HG03460 (cell line): Measurements from ENCODE around the gene BMP7.

Experiments used
- ATAC-seq: cut with Tn5 transposase; IDR thresholded peaks from one replicate; pipeline ENCODE4 v1.9.1; 2021; ENCODE audit not compliant: unreplicated experiment

Gene BMP7

DNA sequence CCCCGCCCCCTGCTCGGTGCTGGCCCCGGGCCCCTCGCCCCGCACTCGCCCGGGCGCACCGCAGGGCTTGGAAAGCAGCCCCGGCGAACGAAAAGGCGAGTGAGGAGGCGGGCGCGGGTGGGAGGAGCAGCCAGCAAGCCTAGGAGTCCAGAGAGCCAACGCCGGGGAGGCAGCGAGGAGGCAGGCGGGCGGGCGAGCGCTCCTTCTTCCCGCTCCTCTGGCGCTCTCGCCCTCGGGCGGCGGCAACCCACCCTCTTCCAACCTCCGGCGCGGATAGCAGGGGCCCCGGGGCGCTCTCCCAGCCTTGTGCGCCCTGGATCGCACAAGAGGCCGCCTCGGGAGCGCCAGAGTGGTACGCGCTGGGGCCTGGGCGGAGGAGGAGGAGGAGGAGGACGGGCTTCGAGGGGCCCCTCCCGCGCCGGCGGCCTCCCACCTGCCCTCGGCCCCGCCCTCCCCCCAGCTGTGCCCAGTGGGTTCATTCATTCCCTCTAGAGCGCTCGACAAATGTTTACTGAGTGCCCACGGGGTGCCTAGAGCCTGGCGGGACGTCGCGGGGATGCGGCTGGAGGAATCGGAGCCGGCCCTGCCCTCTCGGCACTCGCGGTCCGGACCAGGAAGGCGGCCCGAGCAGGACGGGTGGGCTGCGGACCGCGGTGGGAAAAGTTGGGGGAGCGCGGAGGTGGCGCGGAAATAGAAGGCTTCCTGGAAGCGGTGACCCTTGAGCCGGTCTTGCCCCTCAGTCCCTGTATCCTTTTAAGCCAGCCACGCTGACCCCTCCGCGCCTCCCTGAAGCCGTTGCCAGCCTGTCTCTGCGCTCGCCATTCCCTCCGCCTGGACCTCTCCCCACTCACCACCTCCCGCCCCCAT lies at the start of gene BMP7:
Gene BMP7, minus strand, starts transcription at position 351 of the 867 bp plus-strand sequence. CDS start 519 bp downstream, outside the sequence.
- ATAC-seq, result no peak

DNA sequence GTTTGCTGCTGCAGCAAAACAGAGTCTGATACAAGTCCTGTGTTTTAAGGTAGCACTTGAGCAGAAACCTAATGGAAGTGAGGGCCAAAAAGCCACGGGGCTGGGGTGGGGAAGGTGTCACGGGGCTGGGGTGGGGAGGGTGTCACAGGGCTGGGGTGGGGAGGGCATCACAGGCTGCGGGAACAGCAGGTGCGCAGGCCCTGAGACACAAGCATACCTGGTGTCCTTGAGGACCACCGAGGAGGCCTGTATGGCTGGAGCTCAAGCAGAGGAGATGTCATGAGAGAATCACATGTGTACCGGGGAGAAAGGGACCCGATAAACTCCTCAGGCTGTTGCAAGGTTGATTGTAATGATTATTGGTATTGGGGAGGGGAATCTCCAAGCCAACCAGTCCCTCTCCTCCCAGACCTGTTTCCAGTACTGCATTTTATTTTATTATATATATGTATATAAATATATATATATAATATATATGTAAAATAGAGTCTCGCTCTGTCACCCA lies 49.6 kb upstream of the BMP7 start:
- no peak for ATAC-seq

DNA sequence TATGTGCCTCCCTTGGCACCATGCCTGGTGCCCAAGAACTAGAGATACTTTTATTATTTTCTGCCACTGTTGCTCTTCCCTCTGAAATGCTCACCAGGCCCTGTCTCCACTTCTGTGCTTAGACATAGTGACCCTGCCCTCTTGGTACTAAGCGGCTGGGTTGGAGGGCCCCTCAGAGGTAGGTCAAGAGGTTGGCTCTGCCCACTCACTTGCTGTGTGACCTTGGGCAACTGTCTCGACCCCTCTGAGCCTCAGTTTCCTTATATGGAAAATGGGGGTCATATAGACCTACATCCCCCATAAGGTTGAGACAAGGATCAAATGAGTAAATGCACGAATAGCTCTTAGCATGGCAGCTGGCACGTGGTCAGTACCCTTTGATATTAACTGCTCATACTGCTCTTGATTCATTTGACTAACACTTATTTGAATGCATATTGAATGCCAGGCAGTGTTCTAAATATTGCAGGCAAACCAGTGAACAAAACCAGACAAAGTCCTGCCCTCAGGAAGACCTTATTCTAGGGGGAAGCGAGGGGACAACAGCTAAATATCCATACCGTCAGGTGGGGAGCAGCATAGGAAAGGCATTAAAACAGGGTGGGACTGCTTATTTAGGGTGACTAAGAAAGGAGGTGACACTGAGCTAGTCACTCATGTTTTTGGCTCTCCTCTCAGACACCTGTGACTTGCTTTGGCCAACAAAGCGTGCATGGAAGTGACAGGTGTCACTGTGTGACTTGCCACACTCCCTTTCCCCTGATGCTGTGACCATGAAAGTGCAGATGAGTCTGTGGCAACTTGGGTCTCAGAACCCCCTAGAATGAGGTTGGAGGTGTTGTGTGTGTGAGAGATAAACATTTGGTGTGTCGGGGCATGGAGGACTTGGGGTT lies 48.9 kb upstream of the BMP7 start:
- no peak for ATAC-seq

DNA sequence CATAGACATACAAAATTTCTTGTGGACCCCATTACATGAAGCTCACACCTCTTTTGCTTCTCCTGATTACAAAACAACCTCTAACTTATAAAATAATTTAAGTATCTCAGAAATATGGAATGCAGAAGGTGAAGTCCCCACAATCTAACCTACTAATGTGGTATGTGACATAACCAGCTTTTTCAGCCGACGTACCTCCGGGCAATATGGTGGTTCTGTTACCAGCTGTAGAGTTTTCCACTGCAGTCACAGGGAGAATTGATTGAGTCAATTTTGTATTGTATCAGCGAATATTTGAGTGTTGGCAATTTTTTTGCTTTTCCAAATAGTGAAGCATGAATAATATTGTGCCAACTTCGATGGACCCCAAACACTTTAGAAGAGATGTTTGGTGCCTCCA lies 47.5 kb upstream of the BMP7 start:
- ATAC-seq, result no peak

DNA sequence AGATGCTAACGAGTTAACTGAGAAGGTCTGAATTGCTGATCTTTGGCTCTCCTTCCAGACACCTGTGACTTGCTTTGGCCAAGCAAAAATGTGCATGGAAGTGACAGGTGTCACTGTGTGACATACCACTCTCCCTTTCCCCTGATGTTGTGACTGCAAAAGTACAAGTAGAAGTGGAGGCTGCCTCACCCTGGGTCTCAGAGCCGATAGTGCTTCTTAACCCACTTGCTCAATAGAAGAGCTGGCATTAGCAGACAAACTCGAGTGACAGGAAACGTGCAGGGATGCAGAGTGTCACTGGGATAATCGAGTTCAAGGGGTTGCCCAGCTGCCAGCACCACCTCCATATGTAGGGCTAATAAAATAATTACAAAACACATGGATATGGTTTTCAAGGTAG lies 46.8 kb upstream of the BMP7 start:
- no peak for ATAC-seq

DNA sequence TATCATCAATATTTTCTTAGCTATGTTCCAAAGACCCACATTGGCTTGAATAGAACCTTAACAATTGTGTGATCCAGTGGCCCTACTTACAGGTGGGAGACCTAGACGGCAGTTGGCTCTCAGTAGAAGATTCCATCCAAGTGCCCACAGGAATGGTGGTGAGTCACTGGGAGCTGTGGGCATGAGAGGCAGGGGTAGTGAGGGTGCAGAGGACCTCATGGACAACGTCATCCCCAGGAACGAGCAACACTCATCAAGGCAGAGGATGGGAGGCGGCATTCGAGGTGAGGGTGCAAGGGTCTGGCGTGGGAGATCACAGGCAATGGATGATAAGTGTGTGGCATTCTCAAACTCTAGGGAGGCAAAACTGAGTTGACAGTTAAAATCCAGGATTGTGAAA lies 45.7 kb upstream of the BMP7 start:
- no peak for ATAC-seq

DNA sequence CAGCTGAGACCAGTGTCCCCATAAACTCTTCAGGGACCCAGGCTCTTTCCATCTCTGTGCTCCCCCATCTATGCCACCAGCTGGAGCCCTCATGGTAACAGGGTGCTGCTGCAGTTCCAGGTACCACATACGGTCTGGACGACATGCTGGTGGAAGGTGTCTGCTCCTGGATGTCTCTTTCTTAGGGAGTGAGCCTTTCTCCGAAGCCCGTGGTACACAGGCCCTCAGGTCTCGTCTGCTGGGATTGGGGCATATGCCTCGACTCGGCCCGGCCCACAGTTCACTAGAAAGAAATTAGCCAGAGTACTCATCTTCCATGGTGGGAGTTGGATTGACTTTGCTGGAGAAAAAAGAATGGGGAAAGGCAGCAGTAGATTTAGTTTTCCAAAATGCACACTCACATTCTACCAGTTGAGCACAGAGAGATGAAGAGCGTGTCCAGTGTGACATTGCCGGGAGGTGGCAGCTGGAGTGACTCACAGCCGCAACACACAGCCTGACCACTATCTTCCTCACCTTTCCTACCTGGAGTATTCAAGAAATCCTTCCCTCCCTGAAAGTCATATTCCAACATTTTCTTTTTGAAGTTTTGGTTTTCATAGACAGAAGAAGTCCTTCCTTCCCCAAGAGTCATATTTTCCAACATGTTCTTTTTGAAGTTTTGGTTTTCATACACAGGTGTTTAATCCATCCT lies 44.5 kb upstream of the BMP7 start:
- ATAC-seq, result no peak

DNA sequence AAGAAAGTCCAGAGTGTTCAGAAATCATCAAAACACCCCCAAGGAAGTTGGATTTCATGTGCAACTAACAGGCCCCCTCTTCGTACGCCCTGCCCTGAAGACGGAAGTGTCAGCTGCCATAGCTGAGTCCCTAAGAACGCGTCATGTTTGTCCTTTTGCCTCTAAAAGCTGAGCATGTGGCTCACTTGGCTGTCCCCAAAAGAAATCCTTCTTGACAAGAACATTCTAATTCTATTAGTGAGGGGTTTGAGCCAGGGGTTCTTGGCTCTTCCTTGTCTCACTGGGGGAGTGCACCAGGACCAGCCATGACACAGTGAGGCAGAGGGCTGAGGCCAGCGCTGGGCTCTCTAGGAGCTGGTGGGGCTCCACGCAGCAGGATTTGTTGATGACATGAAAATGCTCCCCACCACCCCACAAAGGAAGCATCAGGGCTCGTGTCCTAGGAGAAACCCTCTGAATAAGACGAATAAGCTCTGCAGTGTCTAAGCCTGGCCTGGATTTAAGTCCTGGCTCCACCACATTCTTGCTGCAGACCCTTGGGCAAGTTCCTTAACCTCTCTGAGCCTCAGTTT lies 43.2 kb upstream of the BMP7 start:
- ATAC-seq, result no peak

DNA sequence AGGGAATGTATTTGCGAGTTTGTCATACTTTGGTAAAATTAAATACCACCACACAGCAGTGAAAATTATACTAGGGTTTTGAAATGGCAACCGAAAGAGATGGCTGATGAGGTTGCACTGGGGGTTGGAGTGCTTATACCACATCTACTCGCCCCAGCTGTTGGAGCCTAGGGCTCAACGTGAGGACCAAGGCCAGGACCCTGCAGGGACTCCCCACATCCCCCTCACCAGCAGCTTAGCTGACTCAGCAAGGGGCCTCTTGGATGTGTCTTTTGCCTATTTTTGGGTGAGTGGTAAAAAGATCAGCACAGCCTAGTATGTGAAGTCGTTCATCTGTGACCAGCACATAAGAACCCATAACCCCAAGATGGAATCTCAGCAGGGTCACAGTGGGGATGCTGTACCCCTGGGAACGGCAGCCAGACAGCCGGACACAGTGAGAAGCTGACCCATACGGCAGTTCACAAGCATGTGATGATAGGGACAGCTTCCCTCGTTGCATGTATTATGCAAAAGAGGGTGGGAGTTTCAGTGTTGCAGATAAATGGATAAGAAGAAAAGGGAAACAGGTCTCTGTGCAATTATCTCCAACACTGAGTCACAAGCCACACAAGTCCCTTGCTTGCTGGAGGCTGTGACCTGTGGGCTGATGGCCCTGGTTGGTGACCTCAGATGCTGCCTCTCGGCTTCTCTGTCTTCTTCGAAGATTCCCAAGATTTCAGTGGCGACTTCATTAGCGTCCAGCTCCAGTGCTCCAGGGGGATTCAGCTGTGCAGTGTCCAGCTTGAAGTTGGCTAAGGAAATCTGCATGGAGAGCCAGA lies 42.2 kb upstream of the BMP7 start:
- ATAC-seq, result no peak

DNA sequence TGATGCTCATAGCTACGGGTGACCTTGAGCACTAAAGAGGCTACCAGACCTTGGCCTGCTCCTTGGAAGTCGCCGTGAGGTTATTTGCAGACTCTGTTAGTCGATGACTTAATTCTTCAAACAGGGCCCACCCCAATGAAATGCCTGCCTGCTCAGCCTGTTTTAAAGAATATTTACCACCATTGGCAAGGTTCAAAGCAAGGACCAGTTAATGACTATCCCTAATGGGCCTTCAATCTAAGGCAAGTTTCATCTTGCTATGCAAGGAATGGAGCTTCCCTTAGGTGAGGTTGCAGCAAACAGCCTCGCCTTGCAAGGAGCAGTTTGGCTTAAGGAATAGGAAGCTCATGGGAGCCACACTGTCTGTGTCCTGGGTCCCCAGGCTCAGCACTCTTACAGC lies 40.3 kb upstream of the BMP7 start:
- ATAC-seq, result no peak

DNA sequence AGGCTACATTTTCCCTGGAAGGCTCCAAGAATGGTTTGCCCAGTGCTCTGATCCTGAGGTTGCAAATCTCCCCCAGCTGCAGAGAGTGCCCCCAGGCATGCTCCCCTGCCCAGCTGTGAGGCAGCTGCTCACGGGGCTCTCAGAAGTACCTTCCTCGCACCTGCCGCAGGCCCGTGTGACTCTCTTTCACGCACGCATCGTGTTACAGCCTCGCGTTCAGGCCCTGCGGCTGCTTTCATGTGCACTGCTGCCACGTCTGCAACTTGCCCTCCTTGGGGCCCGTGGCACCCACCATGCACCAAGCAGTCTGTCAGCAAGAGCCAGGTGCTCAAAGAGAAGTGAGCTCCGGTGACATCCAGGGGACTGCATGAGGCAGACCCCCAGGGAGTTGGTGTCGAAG lies 34.6 kb upstream of the BMP7 start:
- ATAC-seq, result no peak

DNA sequence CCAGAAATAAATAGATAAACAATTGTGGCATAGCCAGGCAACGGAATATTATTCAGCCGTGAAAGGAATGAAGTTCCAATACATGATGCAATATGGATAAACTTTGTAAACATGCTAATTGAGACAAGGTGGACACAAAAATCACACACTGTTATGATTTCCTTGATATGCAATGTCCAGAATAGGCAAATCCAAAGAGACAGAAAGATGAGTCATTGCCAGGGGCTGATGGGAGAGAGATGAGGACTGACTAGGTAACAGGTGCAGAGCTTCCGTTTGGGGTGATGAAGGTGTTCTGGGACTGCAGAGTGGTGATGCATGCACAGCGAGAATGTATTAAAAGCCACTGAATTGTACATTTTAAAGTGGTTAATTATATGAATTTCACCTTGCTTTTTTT lies 32.0 kb upstream of the BMP7 start:
- ATAC-seq, result no peak

DNA sequence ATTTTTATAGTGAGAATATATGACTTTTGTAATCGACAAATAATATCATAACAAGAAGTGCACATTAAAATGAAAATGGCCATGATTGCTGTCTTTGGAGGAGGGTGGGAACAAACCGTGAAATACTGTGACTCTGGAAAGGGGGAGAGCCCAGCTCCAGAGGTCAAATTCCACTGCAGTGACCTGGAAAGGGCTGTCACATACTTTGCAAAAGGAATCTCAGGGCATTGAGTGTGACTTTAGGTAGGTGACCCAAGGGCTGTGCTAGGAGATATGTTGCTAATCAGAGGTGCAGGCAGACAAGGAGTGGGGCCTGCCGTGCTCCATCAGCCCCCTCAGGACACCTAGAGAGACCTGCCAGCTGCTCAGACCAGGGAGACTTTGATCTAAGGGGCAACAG lies 28.1 kb upstream of the BMP7 start:
- ATAC-seq, result no peak

DNA sequence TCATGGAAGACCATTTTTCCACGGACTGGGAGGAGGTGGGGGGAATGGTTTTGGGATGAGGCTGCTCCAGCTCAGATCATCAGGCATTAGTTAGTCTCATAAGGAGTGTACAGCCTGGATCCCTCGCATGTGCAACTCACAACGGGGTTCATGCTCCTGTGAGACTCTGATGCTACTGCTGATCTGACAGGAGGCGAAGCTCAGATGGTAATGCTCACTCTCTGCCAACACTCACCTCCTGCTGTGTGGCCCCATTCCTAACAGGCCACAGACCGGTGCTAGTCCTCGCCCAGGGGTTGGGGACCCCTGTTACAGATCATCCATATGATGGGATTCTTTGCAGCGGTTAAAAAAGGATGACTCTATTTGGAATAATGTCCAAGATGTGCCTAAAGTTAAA lies 27.6 kb upstream of the BMP7 start:
- ATAC-seq, result no peak

DNA sequence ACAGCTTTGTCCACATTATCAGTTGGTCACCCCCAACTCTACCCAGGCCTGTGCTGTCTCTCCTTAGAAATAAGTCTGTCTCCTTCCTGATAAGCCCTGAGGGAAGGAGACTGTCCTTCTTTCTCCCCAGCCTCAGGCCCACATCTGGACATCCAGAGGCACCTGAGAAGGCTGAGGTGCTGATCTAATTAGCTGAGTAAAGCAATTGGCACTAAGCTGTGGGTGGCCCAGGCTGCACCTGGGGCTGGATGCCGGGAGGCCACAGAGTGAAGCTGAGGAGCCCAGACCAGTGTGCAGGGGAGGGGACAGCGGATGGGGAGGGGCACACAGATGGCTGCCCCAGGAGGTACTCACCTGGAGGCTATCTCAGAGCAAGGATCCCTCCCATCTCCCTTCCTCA lies 26.2 kb upstream of the BMP7 start:
- no peak for ATAC-seq

DNA sequence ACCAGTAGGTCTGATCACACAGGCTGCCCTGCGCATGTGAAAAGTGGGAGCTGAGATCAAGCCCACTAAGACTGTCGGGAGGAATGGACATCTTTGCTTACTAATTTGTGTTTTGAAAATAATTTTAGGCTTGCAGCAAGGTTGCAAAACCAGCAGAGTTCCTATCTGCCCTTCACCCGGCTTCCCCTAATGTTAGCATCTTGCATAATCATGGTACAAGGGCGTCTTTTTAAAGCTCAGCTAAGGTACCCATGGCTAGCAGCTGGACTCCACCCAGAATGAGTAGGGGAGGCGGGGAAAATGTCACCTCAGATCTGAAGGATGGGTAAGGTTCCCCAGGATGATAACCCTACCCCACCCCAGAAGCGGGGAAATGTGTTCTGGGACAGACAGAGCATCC lies 25.3 kb upstream of the BMP7 start:
- ATAC-seq, result no peak

DNA sequence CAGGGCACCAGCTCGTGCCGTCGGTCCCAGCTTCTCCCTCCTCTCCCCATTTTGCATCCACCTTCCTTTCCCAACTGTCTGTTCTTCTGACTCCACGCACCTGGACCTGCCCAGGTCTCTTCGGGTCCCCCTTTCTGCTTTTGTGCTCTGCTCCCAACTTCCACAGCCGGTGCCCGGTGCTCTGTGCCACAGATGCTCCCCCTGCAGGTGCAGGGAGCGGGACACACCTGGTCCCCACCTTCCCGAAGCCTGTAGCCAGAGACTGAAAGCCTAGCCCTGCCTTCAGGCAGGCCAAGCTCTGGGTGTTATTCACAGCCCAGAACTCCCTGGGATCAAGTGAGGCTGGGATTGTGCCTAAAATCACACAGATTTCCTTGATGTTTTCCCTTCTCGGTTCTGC lies 24.6 kb upstream of the BMP7 start:
- ATAC-seq, result no peak

DNA sequence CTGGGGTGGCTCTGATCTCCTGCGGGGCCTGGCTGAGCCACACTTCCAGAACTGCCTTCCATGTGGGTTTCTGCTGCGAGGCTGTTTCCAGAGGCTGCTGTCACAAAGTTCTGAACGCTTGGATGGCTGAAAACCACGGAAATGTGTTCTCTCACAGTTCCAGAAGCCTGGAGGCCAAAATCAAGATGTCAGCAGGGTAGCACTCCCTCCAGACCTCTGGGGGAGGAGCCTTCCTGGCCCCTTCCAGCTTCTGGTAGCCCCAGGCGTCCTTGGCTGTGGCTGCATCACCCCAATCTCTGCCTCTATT lies 23.7 kb upstream of the BMP7 start:
- ATAC-seq, result no peak

DNA sequence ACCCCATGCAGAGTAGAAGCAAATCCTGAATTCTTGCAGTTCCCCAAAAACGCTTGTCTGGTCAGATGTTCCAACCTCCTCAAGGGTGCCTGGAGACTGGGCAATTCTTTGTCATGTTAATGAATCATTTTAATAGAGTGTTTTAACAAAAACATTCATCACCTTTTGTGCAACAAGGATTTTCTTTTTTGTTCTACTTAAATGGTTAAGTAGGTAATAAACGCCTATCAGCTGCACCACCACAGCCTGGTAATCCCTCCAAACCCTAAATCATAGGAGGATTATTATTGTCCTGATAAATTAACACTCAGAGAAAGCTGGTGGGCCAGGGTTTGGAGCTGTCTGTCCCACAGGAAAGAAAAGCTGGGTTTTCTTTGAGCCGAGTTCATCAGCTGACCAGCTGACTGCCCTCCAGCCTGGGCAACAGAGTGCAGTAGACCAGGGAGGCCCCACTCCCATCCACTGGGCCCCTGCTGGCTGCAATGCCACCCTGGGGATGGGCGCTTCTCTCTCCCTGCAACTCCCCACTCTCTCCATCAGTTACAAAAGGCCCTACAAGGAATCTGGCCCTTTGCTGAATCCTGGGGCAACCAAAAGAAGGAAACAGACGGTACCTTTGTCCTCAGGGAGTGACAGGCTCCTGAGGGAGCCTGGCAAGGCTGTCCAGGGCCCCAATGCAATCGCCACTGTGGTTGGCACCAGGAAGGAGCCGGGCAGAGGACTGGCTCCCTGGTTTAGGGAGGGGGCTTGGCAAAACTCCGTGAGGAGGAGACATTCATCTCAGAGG lies 23.1 kb upstream of the BMP7 start:
- no peak for ATAC-seq
